ENCODE data around the gene XAGE3.

DNA sequence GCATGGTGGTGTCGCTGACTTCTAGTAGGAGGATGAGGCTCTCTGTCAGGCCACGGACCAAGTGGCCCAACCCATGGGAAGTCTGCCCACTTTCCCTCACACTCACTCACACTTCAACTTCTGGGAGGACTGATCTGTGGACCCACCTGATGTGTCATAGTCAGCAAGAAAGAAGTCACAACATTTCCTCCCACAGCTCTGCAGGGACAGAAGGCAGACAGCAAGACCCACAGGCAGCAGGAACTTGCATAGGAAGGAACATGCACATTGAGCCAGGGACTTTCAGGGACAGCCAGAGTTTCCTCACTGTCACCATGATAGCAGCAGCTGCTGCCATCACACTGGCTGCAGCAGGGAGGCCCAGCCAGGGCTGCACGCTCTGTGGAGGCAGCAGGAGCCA, 37.3 kb downstream of the XAGE3 start:
- TF ChIP-seq, protein P1, sequence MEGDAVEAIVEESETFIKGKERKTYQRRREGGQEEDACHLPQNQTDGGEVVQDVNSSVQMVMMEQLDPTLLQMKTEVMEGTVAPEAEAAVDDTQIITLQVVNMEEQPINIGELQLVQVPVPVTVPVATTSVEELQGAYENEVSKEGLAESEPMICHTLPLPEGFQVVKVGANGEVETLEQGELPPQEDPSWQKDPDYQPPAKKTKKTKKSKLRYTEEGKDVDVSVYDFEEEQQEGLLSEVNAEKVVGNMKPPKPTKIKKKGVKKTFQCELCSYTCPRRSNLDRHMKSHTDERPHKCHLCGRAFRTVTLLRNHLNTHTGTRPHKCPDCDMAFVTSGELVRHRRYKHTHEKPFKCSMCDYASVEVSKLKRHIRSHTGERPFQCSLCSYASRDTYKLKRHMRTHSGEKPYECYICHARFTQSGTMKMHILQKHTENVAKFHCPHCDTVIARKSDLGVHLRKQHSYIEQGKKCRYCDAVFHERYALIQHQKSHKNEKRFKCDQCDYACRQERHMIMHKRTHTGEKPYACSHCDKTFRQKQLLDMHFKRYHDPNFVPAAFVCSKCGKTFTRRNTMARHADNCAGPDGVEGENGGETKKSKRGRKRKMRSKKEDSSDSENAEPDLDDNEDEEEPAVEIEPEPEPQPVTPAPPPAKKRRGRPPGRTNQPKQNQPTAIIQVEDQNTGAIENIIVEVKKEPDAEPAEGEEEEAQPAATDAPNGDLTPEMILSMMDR (IDR thresholded peaks at IDR 0.05): no peak
- TF ChIP-seq POLR2A (IDR thresholded peaks at IDR 0.05; ENCODE audit: low read depth): no peak
- TF ChIP-seq POLR2AphosphoS5 (IDR thresholded peaks at IDR 0.05): no peak

Data from esophagus muscularis mucosa (tissue), 3 donors.